Stimulated activated CD4-positive, alpha-beta T cell treated with anti-CD3 and anti-CD28 coated beads, Interleukin-2, amount 100 ng/mL, for 4 hours (primary cell): ENCODE measurements around the gene NT5E.

ENCODE experiments used
- DNase-seq: peaks from one replicate; pipeline ENCODE4 v3.0.0-alpha.2; 2020; ENCODE audit warnings: low read depth

NT5E gene

DNA sequence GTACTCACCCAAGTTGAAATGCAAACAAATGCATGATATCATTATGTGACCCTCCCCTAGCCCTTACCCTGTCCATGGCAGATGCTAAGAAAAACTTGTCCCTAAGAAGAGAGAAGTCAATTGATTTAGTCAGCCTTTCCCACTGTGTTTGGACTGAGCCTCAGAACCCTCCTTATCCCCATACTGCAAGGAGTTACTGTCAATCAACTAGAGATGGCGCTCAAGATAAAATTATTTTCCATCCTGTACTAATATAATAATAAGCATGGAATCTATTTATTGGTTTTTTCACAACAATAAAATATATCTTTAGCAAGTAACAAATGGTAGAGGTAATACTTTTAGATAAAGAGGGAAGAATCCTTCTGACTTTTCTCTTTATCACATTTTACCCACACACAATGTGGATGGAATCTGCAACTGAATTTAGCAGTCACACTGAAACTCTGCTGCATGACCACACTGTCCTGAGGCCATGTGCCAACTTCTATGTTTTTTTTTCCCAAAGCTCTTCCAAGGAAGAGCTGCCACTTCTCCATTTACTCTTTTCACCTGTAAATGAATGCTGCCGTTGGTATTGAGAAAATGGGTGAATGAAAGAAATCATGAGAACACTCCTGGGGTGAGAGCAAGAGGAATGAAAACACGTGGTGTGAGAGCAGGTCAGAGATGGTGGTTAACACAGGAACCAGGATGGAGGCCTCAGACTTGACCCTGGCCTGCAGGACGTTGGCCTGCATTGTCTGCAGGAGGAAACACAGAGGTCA lies 10.5 kb downstream of the NT5E start:
- DNase-seq: no peak

DNA sequence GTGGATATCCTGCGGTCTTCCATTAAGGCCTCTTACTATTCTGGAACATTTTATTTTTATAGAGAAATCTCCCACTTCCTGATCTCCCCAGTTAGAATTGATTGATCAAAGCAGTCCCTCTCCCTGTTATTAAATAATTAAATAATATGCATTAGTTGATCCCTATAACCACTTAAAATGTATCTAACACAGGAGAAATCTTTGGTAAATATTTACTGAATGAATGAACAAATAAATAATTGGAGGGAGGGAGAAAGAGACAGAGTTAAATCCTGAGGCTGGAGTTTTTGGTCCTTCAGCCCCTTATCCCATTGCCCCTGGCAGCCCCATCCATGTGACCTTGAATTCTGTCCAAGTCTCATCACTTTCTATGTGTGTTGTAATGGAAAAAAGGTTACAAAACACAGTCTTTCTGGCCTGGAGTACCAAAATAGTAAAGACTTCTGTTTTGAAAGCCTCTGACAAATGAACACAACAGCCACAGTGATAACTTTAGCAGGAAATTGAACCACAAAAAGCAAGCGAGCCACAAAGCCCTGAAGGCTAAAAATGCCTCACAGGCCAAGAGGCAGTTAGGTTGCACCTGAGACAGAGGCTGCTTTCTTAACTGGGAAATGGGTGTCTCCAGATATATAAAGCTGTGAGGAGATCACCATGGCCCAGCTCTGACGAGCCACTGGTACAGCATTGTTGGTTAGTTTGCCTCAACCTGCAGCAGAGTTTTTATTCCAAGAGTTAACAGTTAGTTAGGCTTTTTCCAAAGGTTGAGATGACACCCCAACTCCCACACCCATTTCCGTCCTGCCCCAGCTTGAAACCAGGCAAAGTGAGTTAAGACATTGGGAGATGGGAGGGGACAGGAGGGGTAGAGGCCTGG lies 11.3 kb downstream of the NT5E start:
- DNase-seq: no peak

DNA sequence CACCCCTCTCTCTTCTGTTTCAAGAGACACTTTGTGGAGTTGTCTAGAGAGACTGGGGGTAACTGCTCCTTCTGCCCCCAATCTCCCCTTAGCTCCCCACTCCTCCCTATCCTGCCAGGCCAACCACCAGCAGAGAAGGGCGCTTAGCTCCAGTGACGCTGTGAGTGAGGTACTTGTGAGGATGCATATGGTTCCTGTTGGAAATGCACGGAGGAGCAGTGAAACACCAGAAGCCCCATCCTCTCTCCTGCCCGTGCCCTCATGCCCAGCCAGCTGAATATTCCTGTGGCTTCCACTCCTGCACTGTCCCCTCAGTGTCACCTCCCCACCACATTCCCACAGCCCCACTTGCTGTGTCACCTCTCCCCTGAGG lies 11.9 kb downstream of the NT5E start:
- no peak for DNase-seq

DNA sequence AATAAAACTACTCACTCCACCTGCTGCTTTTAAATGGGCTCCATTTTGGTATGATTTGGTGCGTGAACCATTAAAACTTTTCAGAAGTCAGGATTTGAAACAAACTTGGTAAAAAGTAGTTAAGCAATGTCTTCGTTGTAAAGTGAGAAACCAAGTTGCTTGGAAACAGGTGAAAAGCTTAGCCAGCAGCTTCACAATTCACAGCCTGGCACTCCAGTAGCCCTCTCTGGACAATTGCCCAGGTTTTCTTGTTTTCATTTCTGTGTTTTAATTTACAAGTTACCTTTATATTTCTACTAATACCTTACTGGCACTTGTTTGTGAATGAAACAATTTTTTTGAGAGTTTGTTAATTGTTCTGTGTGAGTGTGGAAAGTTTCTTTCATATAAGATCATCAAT lies 12.8 kb downstream of the NT5E start:
- no peak for DNase-seq

DNA sequence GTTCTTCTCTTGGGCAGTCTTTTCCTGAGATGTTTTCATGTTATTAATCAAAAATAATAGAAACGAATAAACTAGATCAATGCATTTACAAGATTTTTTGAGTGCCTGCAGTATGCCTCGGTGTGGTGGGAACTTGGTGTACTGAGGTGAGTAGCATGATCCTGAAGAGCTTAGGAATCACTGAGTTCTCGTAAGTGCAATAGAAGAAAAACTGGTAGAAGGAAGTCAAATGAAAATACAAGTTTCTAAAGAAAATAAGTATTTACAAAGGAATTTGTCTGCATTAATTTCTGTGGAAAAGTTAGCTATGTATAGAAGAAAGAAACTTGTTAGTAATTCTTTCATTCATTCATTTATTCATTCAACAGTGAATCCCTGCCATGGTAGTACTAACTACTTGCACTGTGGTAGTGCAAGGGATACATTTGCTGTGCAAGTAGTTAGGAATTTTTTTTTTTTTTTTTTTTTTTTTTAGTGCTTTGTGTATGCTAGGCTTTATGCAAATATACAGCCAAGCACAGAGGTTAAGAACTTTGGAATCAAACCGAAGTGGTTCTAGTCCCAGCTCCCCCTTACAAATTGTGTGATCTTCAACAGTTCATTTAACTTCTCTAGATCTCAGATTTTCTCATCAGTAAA lies 13.9 kb downstream of the NT5E start:
- DNase-seq: no peak

DNA sequence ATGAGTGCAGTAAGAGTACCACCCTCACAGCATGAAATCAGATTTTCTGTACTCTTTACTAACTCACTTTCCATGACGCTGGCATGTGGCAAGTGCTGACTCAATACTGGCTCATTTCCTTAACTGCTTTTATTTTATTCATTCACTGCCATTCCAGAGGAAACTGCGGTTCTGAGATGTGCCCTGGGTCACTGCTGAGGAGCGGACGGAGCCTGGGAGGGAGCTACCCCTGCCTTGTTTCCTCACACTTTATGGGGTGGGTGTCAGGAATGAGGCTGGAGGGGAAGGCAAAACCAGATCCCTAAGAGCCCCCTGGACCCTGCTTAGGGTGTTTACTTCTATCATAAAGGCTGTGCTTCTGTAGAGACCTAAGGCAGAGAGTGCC lies 14.4 kb downstream of the NT5E start:
- DNase-seq: no peak

DNA sequence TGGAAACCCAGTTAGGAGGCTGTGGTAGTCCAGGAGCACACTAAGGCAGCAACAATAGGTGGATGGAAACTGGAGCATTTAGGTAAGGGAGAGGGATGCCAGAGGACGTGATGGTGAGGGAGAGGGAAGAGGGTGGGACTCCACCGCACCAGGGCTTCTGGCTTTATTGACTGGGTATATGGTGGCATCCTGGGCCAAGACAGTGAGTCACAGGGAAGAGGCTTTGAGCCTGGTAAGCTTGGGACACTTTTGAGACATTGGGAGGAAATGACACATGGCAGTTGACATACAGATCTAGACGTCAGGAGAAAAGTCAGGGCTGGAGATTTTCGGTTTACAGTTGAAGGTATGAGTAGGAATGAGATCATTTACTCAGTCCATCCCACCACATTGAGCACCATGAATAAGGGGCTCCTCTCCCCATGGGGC lies 14.9 kb downstream of the NT5E start:
- DNase-seq: no peak

DNA sequence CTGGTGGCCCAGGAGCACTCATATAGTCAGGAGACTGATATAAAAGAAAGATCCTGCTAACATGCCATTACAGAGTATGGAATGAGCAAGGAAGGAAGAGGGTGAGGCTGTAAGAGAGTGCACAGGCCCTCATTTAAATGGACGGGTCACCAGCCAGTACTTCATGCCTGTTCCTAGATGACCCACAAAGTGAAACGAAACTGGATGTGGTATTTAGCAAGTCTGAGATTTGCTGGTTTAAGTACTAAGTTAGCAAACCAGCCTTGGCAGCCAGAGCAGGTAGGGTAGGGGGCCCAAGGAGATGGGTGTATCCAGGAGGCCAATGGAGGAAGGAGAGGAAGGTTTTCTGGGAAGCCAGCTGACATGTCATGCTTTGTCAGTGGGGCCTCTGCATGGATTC lies 15.9 kb downstream of the NT5E start:
- no peak for DNase-seq

DNA sequence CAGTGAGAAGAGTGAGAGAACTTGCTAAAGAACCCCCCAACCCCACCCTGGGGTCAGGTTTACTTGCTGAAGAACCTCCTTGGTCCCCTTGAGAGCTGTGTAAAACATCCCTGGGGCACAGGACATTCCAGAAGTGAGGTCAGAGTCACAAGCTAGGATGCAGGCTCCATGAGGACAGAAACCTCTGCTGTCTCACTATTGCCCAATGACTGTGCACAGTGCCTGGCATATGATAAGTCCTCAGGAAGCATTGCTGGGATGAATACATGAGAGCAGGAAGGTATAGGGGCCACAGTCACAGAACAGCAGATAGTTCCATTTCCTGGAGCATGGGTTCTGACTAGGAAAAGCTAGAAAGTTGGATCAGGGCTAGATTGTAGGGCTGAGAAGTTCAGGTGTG lies 18.4 kb downstream of the NT5E start:
- DNase-seq: no peak

DNA sequence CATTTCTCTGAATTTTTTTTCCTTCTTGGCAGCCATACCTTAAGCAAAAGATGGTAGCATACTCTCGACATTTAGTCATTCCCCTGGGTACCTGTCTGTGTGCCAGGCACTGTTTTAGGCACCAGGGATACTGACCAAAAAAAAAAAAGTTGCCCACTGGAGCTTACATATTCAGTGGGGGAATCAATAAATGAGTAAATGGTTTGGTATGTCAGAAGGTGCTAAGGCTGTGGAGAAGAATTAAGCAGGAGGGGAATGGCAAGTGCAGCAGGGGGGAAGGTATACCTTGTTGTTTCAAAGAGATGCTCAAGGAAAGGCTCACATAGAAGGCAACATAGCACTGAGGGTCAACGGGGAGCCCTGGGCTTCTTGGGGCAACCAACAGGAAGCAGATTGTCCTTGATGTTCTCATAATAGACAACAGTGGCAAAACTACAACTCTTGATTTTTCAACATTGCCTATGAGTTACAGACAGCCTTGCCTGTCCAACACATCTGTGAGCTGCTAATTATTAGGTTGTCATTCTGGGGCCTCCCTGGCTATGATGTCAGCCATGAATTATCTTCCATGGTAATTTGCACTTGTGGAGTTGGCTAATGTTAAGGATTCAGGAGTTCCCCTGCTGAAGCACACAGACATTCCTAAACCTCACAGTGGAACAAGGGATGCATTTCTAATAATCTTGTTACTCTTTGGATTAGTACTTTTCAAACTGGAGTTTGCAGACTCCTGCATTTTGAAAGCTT lies 19.6 kb downstream of the NT5E start:
- no peak for DNase-seq

DNA sequence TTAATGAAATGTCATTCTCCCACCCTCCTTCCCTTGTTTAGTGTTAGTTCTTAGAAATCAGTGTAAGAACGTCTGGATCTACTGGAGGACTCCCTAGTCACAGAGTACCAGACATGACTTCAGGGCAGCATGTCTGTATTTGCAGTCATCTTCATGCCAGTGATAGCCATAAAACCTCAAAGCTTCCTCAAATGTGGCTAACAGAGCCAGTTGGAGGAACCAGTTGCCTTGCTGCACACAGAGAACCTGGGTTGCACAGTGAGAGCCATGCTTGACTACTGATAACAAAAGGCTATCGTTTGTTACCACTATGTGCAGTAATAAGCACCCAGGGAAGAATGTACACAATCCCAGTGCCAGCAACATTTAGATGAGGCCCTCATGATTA lies 20.1 kb downstream of the NT5E start:
- DNase-seq: no peak

DNA sequence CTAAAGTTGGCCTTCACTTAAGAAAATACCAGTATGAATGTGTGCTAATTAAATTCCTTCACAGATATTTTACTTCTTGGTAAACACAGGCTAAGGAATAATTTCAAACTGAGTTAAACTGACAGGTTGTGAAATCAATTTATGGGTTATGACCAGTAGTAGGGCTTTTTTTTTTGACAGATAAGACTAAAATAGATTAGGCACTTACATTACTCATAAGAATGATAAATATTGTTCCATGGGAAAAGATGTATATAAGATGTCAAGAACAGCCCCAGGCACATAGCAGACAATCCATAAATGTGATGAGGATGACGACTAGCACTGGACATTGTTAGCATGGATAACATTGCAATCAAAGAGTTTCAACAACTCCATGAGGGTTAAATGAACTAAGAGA lies 22.9 kb downstream of the NT5E start:
- no peak for DNase-seq

DNA sequence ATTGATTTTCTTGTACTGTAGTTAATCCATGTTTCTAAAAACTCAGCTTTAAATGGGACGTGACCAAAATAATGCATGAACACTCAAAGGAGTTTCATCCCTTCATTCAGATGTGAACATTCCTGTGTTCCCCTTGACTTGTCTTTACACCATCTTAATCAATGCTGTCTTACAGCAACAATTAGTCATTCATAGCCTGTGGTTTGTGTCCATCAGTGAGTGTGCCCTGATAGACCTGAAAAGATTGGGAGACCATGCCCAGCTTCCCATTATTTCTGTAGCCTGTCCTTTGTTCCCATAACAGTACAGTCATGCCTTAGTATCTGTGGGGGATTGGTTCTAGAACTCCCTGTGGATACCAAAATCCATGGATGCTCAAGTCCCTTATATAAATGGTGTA lies 23.9 kb downstream of the NT5E start:
- no peak for DNase-seq

DNA sequence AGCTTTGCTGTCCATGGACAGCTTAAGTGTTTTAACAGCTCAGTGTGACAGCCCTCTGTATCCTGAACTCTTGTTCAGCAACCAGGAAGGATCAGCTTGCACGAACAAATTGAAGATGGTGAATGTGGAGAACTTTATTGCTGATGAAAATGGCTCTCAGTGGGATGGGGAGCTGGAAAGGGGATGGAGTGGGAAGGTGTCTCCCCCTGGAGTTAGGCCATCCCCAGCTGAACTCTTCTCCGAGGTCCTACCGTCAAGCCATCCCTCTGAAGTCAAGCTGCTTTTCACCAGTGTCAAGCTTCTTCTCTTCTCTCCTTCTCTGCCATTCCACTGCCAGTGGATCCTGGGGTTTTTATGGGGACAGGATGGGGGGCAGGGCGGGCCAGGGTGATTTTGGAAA lies 26.6 kb downstream of the NT5E start:
- DNase-seq: no peak

DNA sequence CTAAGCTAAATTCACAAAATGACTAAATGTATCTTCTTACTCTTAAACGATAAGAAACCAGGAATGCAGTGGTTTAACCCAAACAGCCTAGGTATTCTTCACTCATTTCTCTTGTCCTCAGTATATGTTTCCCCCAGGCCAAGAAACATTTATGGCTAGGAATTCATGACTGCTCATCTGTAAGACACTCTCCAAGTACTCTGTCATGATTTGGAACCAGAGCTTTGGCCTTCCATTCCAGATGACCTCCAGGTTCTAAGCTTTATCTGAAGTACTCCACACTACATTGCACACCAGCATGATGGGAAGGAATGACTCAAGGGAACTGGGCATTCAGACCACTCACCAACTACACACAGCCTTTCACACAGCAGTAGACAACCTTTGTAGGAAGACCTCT lies 29.3 kb downstream of the NT5E start:
- DNase-seq: no peak

DNA sequence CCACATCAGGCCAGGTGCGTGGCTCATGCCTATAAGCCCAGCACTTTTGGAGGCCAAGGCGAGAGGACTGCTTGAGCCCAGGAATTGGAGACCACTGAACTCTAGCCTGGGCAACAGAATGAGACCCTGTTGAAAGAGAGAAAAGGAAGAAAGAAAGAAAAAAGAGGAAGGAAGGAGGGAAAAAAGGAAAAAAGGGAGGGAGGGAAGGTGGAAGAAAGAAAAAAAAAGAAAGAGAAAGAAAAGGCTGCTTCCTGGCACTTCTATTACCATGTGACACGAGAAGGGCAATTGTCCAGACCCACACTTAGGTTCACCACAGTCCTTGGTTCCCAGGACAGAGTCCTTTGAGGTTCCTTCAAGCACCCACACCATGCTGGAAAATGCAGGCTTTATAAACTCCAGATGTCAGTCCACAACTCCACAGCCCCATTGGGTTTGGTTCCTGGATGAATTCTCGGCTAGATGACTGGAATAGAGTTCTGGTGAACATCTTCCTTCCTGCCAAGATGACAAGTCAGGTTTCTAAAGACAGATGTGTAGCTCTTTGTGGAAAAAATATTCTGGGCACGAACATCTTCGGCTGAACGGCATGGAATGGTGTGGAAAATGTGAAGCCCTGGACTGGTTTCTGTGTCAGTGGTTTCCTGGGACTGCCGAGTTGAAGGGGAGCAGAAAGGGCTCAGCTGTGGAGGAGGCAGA lies 32.5 kb downstream of the NT5E start:
- no peak for DNase-seq

DNA sequence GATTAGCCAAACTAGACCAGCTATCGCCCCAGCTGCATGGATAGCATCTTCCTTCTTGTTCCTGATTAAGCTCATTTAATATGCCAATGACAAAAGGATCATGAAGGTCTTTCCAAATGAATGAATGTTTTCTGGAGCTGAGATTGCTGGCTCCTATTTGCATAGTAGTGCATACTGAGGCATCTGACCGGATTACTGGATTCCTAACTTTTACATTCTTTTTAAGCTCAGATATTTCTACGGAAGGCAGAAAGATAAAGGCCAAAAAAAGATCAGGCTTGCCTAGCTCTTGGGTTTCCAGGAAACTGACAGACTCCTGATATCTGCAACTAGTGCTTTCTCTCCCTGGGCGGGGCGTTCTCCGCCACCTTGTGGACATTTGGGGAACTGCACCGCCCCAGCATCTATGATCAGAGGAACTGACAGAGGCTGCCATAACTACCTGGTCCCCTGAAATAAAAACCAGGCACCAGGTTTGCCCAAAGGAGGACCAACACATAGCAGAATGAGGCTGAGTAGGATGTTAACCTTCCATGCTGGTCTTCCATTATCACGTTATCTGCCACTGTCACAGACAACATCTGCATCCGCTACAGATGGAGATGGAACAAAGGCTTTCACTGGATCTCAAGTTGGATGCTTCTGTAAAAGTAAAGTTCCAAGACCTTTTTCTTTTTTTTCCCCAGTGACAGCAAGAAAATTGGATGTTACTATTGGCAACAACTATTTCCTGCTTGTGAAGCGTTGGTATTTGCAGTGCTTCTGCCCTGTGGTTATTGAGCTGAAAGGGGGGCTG lies 33.2 kb downstream of the NT5E start:
- DNase-seq: peak; percentile 62

DNA sequence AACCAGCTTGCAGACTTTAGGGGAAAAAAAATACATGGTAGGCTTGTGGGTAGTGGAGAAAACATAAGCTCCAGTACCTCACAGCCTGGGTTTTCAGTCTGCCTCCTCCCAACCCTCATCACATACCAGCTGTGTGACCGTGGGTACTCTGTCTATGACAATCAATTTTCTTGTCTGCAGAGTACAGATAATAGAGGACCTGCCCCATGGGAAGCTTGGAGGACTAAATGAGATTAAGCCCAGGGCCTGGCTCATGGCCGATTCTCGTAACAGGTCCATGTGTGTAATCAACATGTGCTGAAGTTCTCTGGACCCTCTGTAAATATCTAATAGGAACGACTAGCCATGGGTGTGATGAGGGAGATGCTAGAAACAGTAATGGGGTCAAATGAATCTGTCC lies 34.0 kb downstream of the NT5E start:
- no peak for DNase-seq

DNA sequence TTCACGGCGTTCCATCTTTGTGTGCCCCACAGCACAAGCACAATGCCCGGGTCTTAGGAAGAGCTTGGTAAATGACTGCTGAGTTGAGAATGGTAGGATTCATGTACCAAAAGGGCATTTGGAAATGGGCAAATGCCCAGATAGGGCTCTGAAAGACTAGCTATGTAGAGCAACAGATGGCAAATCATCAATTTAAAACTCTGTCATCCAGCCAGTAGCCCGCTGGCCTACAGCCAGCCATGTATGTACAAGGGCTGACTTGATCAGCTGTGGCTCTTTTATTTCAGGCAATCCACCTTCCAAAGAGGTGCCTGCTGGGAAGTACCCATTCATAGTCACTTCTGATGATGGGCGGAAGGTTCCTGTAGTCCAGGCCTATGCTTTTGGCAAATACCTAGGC lies 35.1 kb downstream of the NT5E start:
- DNase-seq: no peak

DNA sequence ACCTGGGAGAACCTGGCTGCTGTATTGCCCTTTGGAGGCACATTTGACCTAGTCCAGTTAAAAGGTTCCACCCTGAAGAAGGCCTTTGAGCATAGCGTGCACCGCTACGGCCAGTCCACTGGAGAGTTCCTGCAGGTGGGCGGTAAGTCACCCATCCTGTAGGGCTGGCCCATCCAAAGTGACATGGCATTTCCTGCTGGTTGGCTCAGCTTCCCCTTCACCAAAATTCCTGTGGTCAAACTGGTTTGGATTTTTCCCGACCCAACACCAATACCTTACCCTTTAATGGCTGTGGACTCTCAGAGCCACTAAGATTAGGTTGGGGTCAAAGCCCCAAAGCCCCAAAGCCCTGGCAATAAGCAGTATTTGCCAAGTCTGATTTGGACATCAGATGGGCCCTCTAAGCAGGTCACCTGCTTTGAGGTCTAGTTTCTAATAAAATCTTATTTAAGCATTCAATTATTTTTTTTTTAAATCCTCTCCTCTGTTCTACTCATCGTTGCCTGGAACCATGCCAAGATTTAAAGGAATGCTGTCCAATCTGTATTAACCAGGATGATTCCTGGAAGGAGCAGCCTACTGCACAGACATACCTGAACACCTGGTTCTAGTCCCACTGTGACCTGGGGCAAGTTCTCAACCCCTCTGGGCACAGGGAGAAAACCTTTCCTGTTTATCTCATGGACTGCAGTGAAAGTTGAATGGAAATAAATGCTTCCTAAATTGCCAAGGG lies 40.8 kb downstream of the NT5E start:
- DNase-seq: no peak
